GM12801 (cell line): ENCODE results near the gene PLEKHJ1.

Source experiments
- TF ChIP-seq, protein P1 (sequence below): IDR thresholded peaks from one replicate; pipeline ENCODE4 v1.5.1; 2011; ENCODE audit warnings: control low read depth; ENCODE audit not compliant: insufficient read length; ENCODE audit errors: extremely low read depth

Gene PLEKHJ1

DNA sequence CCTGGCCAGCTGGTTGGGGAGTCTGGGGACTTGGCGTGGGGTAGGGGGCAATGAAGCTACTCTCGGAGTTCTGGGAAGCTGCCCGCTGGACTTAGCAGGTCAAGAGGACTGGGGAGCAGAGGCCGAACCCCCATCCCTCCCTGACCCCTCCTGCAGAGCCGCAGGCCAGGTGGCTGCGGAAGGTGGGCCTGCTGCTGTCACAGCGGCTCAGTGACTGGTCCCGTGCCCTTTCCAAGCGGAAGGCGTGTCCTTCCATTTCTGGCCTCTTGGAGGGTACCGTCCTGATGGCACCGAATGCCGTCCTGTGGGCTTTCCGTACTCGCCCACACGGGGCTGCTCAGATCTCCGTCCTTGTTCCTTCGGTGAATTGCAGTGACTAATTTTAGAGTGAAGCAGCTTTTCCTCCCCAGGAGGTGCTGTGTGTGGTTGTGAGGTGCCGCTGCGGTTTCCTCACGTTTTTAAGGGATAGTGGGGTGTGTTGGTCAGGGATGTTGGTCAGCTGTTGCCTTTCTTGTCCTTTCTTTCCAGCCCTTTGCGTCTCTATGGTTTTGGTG is 51.6 kb downstream of the PLEKHJ1 start:
- TF ChIP-seq, protein P1, sequence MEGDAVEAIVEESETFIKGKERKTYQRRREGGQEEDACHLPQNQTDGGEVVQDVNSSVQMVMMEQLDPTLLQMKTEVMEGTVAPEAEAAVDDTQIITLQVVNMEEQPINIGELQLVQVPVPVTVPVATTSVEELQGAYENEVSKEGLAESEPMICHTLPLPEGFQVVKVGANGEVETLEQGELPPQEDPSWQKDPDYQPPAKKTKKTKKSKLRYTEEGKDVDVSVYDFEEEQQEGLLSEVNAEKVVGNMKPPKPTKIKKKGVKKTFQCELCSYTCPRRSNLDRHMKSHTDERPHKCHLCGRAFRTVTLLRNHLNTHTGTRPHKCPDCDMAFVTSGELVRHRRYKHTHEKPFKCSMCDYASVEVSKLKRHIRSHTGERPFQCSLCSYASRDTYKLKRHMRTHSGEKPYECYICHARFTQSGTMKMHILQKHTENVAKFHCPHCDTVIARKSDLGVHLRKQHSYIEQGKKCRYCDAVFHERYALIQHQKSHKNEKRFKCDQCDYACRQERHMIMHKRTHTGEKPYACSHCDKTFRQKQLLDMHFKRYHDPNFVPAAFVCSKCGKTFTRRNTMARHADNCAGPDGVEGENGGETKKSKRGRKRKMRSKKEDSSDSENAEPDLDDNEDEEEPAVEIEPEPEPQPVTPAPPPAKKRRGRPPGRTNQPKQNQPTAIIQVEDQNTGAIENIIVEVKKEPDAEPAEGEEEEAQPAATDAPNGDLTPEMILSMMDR: no peak
